Lung (tissue), 12 donors: ENCODE measurements around the gene DYNLT2. TPM values are rescaled to one million over a fixed set of nuclear protein-coding genes. Genes with fewer than 3 reads are reported as not detected.

Experiments used
- ATAC-seq: fragments of 200-7000 bp; cut with Tn5 transposase; one replicate; pipeline ENCODE4 v1.9.1; 2020; ENCODE audit warnings: moderate number of reproducible peaks; ENCODE audit not compliant: insufficient read depth, low FRiP score
- DNase-seq, 3 donors: peaks; one replicate each; pipeline ENCODE4 v3.0.0-alpha.2; 2013 to 2017
- H3K27ac ChIP-seq, 2 donors: one replicate each; pipeline ENCODE4 v1.5.1; 2013; ENCODE audit warnings: mild to moderate bottlenecking in 2 of 2, moderate library complexity in 2 of 2, control low read depth in 1 of 2, inconsistent platforms in 1 of 2, low read depth in 1 of 2, low read length in 1 of 2
- H3K27me3 ChIP-seq, 3 donors: one replicate each; pipeline ENCODE4 v1.5.1; 2013; ENCODE audit warnings: low read length in 2 of 3; ENCODE audit not compliant: control insufficient read depth in 3 of 3, insufficient read depth in 3 of 3
- H3K36me3 ChIP-seq, 4 donors: one replicate each; pipeline ENCODE4 v1.5.1; 2013; ENCODE audit warnings: low read length in 4 of 4, mild to moderate bottlenecking in 1 of 4, moderate library complexity in 1 of 4; ENCODE audit not compliant: control insufficient read depth in 4 of 4, insufficient read depth in 4 of 4
- H3K4me1 ChIP-seq, 5 donors: one replicate each; pipeline ENCODE4 v1.5.1; 2013; ENCODE audit warnings: low read length in 5 of 5, mild to moderate bottlenecking in 2 of 5, moderate library complexity in 1 of 5; ENCODE audit not compliant: control insufficient read depth in 5 of 5, insufficient read depth in 5 of 5
- H3K4me3 ChIP-seq: one replicate; pipeline ENCODE4 v1.5.1; 2013; ENCODE audit warnings: mild to moderate bottlenecking, control low read depth, moderate library complexity
- H3K9ac ChIP-seq, 2 donors: one replicate each; pipeline ENCODE4 v1.5.1; 2013; ENCODE audit warnings: low read length in 2 of 2, control low read depth in 1 of 2; ENCODE audit not compliant: insufficient read depth in 1 of 2
- H3K9me3 ChIP-seq, 4 donors: one replicate each; pipeline ENCODE4 v1.5.1; 2013; ENCODE audit warnings: low read length in 3 of 4, mild to moderate bottlenecking in 1 of 4, moderate library complexity in 1 of 4; ENCODE audit not compliant: control insufficient read depth in 4 of 4, insufficient read depth in 3 of 4
- WGBS, 2 donors: extraction: QIAGEN DNeasy Blood & Tissue Kit; methylation state at CpG; one replicate each; pipeline ENCODE4 v1.1.7; 2013; 5-methylcytosine and 5-hydroxymethylcytosine counted together
- polyA plus RNA-seq, 2 donors: library from polyadenylated mRNA; stranded (reverse); fragments of 200-250 nt; gene quantifications; one replicate each; pipeline ENCODE4 v1.2.1, GENCODE V29; 2013
- total RNA-seq, 2 donors: library from RNA; depleted of rRNA in 1 of 2; stranded (reverse); fragments of >200 nt in 1 of 2; gene quantifications; one replicate each; pipeline ENCODE4 v1.2.1, GENCODE V29; 2014 to 2021
- TF ChIP-seq, protein P1 (sequence below): IDR thresholded peaks from 2 replicates; pipeline ENCODE4 v1.5.1; 2012; ENCODE audit warnings: mild to moderate bottlenecking; ENCODE audit errors: control extremely low read depth, extremely low read depth
- donor health status: control.
- donor health status: control.
- donor health status: Bipolar disorder and iron deficiency.
- donor health status: healthy.
- donor health status: DM: yes; HTN: yes; CAD: no.

The DYNLT2 gene
- total and polyA plus RNA-seq, 4 donors: 0.69 to 5.2 (median 2.4) TPM

DNA sequence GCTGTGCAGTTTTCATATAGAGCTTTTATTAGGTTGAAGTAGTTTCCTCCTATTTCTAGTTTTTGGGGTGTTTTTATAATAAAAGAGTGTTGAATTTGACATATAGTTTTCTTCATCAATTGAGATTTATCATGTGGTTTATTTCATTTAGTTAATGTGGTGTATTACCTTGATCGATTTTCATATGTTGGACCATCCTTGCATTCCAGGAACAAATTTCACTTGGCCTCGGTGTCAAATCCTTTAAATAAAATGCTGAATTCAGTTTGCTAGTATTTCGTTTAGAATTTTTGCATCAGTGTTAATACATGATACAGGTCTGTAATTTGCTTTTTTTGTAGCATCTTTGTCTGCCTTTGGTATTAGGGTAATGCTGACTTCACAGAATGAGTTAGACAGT lies 6.0 kb downstream of the DYNLT2 start:
- H3K9ac ChIP-seq: no peak overlapping the region
- TF ChIP-seq, protein P1, sequence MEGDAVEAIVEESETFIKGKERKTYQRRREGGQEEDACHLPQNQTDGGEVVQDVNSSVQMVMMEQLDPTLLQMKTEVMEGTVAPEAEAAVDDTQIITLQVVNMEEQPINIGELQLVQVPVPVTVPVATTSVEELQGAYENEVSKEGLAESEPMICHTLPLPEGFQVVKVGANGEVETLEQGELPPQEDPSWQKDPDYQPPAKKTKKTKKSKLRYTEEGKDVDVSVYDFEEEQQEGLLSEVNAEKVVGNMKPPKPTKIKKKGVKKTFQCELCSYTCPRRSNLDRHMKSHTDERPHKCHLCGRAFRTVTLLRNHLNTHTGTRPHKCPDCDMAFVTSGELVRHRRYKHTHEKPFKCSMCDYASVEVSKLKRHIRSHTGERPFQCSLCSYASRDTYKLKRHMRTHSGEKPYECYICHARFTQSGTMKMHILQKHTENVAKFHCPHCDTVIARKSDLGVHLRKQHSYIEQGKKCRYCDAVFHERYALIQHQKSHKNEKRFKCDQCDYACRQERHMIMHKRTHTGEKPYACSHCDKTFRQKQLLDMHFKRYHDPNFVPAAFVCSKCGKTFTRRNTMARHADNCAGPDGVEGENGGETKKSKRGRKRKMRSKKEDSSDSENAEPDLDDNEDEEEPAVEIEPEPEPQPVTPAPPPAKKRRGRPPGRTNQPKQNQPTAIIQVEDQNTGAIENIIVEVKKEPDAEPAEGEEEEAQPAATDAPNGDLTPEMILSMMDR: no peak
- DNase-seq: no peak
- H3K27ac ChIP-seq: no peak overlapping the region
- ATAC-seq: no peak
- H3K36me3 ChIP-seq: peaks cover 0 to 1% (median 0%) of the 10 kb centered on the region in 4 donors
- 91 to 95% methylated on average over 3 of the region's 3 CpGs for WGBS, 2 donors
- no peaks in the 10 kb centered on the region for H3K27me3 ChIP-seq
- H3K4me3 ChIP-seq: no peak overlapping the region
- H3K9me3 ChIP-seq: peaks cover 0 to 2% (median 0%) of the 10 kb centered on the region in 4 donors
- peaks cover 0 to 5% (median 5%) of the 10 kb centered on the region in 5 donors for H3K4me1 ChIP-seq

DNA sequence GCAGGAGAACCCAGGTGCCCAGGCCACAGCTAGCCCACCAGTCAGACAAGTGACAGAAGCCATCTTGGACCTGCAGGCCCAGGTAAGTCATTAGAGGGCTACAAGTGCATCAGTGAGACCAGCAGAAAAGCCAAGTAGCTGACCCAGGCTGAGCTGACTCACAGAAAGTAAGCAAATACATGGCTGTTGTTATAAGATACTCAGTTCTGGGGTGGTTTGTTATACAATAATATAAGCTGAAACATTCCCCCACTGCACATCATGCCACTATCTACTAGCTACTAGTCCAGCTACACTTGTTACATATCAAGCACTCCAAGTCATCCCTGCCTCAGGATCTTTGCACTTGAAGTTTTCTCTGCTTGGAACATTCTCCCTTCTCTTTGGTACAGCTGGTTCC lies 10.0 kb downstream of the DYNLT2 start:
- H3K9ac ChIP-seq: no peak overlapping the region
- no peak overlapping the region for H3K4me3 ChIP-seq
- no peaks in the 10 kb centered on the region for H3K9me3 ChIP-seq
- no peak for ATAC-seq
- H3K4me1 ChIP-seq: no peaks in the 10 kb centered on the region
- DNase-seq: no peak
- H3K27me3 ChIP-seq: no peaks in the 10 kb centered on the region
- H3K27ac ChIP-seq: no peak overlapping the region
- no peaks in the 10 kb centered on the region for H3K36me3 ChIP-seq
- TF ChIP-seq, protein P1: no peak

GRCh38 chr6:169738976-169739529 lies 12.3 kb downstream of the DYNLT2 start:
- Histone ChIP-seq H3K4me1 (no peaks in the 10 kb centered on the region), H3K9ac (no peak overlapping the region), H3K27me3 (no peaks in the 10 kb centered on the region), H3K4me3 (no peak overlapping the region), H3K36me3 (no peaks in the 10 kb centered on the region), H3K9me3 (no peaks in the 10 kb centered on the region), H3K27ac (no peak overlapping the region)
- 86 to 94% methylated on average over 2 of the region's 2 CpGs for WGBS, 2 donors
- TF ChIP-seq, protein P1: no peak
- ATAC-seq (no peak), DNase-seq (peak in 1 of 3 donors; percentile 11)
